K562 (cell line): Measurements from ENCODE around the gene KLK14. TPM values are rescaled to one million over a fixed set of nuclear protein-coding genes. Genes with fewer than 3 reads are reported as not detected.

Experiments
- ATF4 ChIP-seq: fragments of 450-650 bp; formaldehyde crosslinking; IDR thresholded peaks from 2 replicates; pipeline ENCODE4 v1.4.0; 2022; ENCODE audit warnings: mild to moderate bottlenecking, moderate library complexity
- BCLAF1 ChIP-seq, 2 experiments: fragments of 450-650 bp in 1 of 2; IDR thresholded peaks; 2 replicates each; pipeline ENCODE4 v1.6.1; 2011 to 2017; ENCODE audit warnings: low read depth in 2 of 2, antibody characterized with exemption in 1 of 2, borderline replicate concordance in 1 of 2, low read length in 1 of 2, mild to moderate bottlenecking in 1 of 2, mixed read lengths in 1 of 2; ENCODE audit not compliant: control insufficient read depth in 1 of 2
- C11orf30 ChIP-seq: fragments of 450-650 bp; IDR thresholded peaks from 2 replicates; pipeline ENCODE4 v1.6.1; 2016; ENCODE audit warnings: low read depth, mild to moderate bottlenecking
- CHAMP1 ChIP-seq: fragments of 450-650 bp; IDR thresholded peaks from 2 replicates; pipeline ENCODE4 v1.6.1; 2016; ENCODE audit warnings: mild to moderate bottlenecking
- DACH1 ChIP-seq: fragments of 450-650 bp; IDR thresholded peaks from 2 replicates; pipeline ENCODE4 v1.6.1; 2018; ENCODE audit not compliant: partially characterized antibody
- DDX20 ChIP-seq: fragments of 450-650 bp; IDR thresholded peaks from 2 replicates; pipeline ENCODE4 v1.6.1; 2016; ENCODE audit warnings: missing genetic modification characterization, low read depth, mild to moderate bottlenecking, missing compliant biosample characterization, moderate library complexity
- HDAC1 ChIP-seq, 2 experiments: fragments of 450-650 bp; IDR thresholded peaks; 2 replicates each; pipeline ENCODE4 v1.6.1; 2016 to 2017; ENCODE audit warnings: inconsistent platforms in 1 of 2, mild to moderate bottlenecking in 1 of 2, moderate library complexity in 1 of 2
- KDM5B ChIP-seq: fragments of 200-600 bp; sonication (generic); IDR thresholded peaks from 2 replicates; pipeline ENCODE4 v1.6.1; 2012; ENCODE audit warnings: low read depth, mild to moderate bottlenecking, moderate library complexity, low read length, control low read depth, inconsistent platforms; ENCODE audit not compliant: insufficient replicate concordance
- MCM7 ChIP-seq, 2 experiments: fragments of 450-650 bp; IDR thresholded peaks; 2 replicates each; pipeline ENCODE4 v1.6.1; 2016 to 2018
- NCOR1 ChIP-seq: fragments of 450-650 bp; IDR thresholded peaks from 2 replicates; pipeline ENCODE4 v1.6.1; 2016; ENCODE audit warnings: mild to moderate bottlenecking, moderate library complexity
- SAP30 ChIP-seq: fragments of 200-600 bp; sonication (generic); IDR thresholded peaks from 2 replicates; pipeline ENCODE4 v1.6.1; 2012; ENCODE audit warnings: borderline replicate concordance, low read depth, mild to moderate bottlenecking, moderate library complexity, low read length, control low read depth, inconsistent platforms; ENCODE audit not compliant: insufficient read depth, poor library complexity, severe bottlenecking
- SETDB1 ChIP-seq: IDR thresholded peaks from one replicate; pipeline ENCODE4 v1.6.1; 2012; ENCODE audit warnings: low read length, control low read depth, inconsistent platforms
- SIX5 ChIP-seq, 2 experiments: IDR thresholded peaks; 2 replicates each; pipeline ENCODE4 v1.6.1; 2011; ENCODE audit warnings: low read length in 2 of 2, borderline replicate concordance in 1 of 2, low read depth in 1 of 2, mild to moderate bottlenecking in 1 of 2, moderate library complexity in 1 of 2; ENCODE audit not compliant: insufficient read depth in 1 of 2
- ZFP91 ChIP-seq: sonication (generic); formaldehyde crosslinking; IDR thresholded peaks from 2 replicates; pipeline ENCODE4 v1.8.0; 2022; ENCODE audit warnings: mild to moderate bottlenecking, missing genetic modification reagents
- ZNF277 ChIP-seq: fragments of 250-450 bp; sonication (Bioruptor Pico); IDR thresholded peaks from 2 replicates; pipeline ENCODE4 v1.8.0; 2022; ENCODE audit warnings: inconsistent platforms, mild to moderate bottlenecking, moderate library complexity, borderline replicate concordance
- polyA plus RNA-seq, 8 experiments: library from polyadenylated mRNA; depleted of rRNA in 4 of 8; stranded (reverse) in 5 of 8; unstranded in 3 of 8; fragments of >200 nt; fragmentation: Nextera tagmentation in 2 of 8; fragmentation: Illumina TruSeq in 1 of 8; extraction: Ambion mirVana in 2 of 8; extraction: Trizol in 1 of 8; gene quantifications; 2 replicates each; pipeline versions ENCODE4 v1.2.1 to v1.2.3, GENCODE V29; 2011 to 2014; ENCODE audit warnings: inconsistent platforms in 1 of 8, missing spikeins in 1 of 8
- total RNA-seq, 7 experiments: library from RNA; depleted of rRNA in 6 of 7; stranded (reverse); fragments of >200 nt in 6 of 7; fragmentation: Illumina TruSeq in 2 of 7; extraction: Trizol in 2 of 7; gene quantifications; 2 replicates each; pipeline versions ENCODE4 v1.2.1 to v1.2.3, GENCODE V29; 2011 to 2021; ENCODE audit warnings: low replicate concordance in 1 of 7

Gene KLK14
- total and polyA plus RNA-seq, 9 of the 15 experiments (the other 6 are each of a cell fraction or from before 2014, with no cell fraction given): not detected

- no peak for TF ChIP-seq KDM5B
- TF ChIP-seq DACH1: no peak
- no peak for TF ChIP-seq ZNF277
- TF ChIP-seq NCOR1: peak; percentile 59
- TF ChIP-seq BCLAF1 (IDR thresholded peaks at IDR 0.05; ENCODE audit: borderline replicate concordance in 1 of 2, control insufficient read depth in 1 of 2, low read depth in 2 of 2, low read length in 1 of 2): no peak
- TF ChIP-seq DDX20 (tag): no peak
- TF ChIP-seq ZFP91: no peak
- no peak for TF ChIP-seq SETDB1
- no peak for TF ChIP-seq CHAMP1
- TF ChIP-seq SIX5 (IDR thresholded peaks at IDR 0.05; ENCODE audit: borderline replicate concordance in 1 of 2, insufficient read depth in 1 of 2, low read depth in 1 of 2, low read length in 2 of 2): no peak
- peak in 1 of 2 experiments; percentile 72; a peak in 1 of 4 replicates for TF ChIP-seq HDAC1 (IDR thresholded peaks at IDR 0.05)
- TF ChIP-seq SAP30: no peak
- no peak for TF ChIP-seq ATF4 (CRISPR knock-in tag)
- TF ChIP-seq MCM7 (IDR thresholded peaks at IDR 0.05): no peak
- no peak for TF ChIP-seq C11orf30
Observed at GRCh38 chr19:51131780-51132680, 49.3 kb upstream of the KLK14 start (continued).
